HepG2 (cell line): ENCODE results near the gene NAB1. TPM values are rescaled to one million over a fixed set of nuclear protein-coding genes. Genes with fewer than 3 reads are reported as not detected.

Source experiments
- BRCA1 ChIP-seq: sonication (generic); formaldehyde crosslinking; IDR thresholded peaks from 2 replicates; pipeline ENCODE4 v1.4.0; 2020; ENCODE audit warnings: missing genetic modification reagents
- KMT2B ChIP-seq: IDR thresholded peaks from 2 replicates; pipeline ENCODE4 v1.6.1; 2016; ENCODE audit warnings: missing genetic modification reagents, missing compliant biosample characterization
- MAFK ChIP-seq, 2 experiments: IDR thresholded peaks in 1 of 2; conservative IDR thresholded peaks in 1 of 2; 2 replicates each; pipeline ENCODE4 v1.6.1; 2011; ENCODE audit warnings: improper control_type of control experiment in 2 of 2, low read length in 2 of 2
- NFE2L1 ChIP-seq: sonication (generic); formaldehyde crosslinking; IDR thresholded peaks from 2 replicates; pipeline ENCODE4 v1.4.0; 2020; ENCODE audit warnings: missing genetic modification reagents, mild to moderate bottlenecking, borderline replicate concordance
- PCBP2 ChIP-seq: fragments of 200-400 bp; formaldehyde crosslinking; optimal IDR thresholded peaks from 2 replicates; pipeline ENCODE3; 2018; ENCODE audit warnings: low read length, low read depth; ENCODE audit not compliant: poor library complexity, severe bottlenecking
- WIZ ChIP-seq: sonication (generic); formaldehyde crosslinking; IDR thresholded peaks from 2 replicates; pipeline ENCODE4 v1.5.1; 2020; ENCODE audit warnings: mild to moderate bottlenecking, missing genetic modification reagents
- ZNF121 ChIP-seq: sonication (generic); formaldehyde crosslinking; IDR thresholded peaks from 2 replicates; pipeline ENCODE4 v1.5.0; 2020; ENCODE audit warnings: mild to moderate bottlenecking, missing genetic modification reagents
- ZNF264 ChIP-seq: sonication (generic); formaldehyde crosslinking; IDR thresholded peaks from 2 replicates; pipeline ENCODE4 v1.4.0; 2020; ENCODE audit warnings: missing genetic modification reagents
- ZNF354B ChIP-seq: sonication (generic); formaldehyde crosslinking; IDR thresholded peaks from 2 replicates; pipeline ENCODE4 v1.8.0; 2022; ENCODE audit warnings: mild to moderate bottlenecking, missing genetic modification reagents
- ZNF501 ChIP-seq: sonication (generic); formaldehyde crosslinking; IDR thresholded peaks from 2 replicates; pipeline ENCODE4 v1.5.1; 2020; ENCODE audit warnings: mild to moderate bottlenecking, moderate library complexity, missing genetic modification reagents
- ZNF562 ChIP-seq: sonication (generic); formaldehyde crosslinking; IDR thresholded peaks from 2 replicates; pipeline ENCODE4 v1.8.0; 2022; ENCODE audit warnings: missing genetic modification reagents, borderline replicate concordance
- ZNF713 ChIP-seq: sonication (generic); formaldehyde crosslinking; IDR thresholded peaks from 2 replicates; pipeline ENCODE4 v1.4.0; 2020; ENCODE audit warnings: mild to moderate bottlenecking, missing genetic modification reagents
- ZNF720 ChIP-seq: sonication (generic); formaldehyde crosslinking; IDR thresholded peaks from 2 replicates; pipeline ENCODE4 v1.4.0; 2020; ENCODE audit warnings: missing genetic modification reagents
- polyA plus RNA-seq, 8 experiments: library from polyadenylated mRNA; depleted of rRNA in 3 of 8; stranded (reverse) in 7 of 8; unstranded in 1 of 8; fragments of >200 nt; fragmentation: Illumina TruSeq in 4 of 8; extraction: Trizol in 4 of 8; gene quantifications; 2 replicates each; pipeline versions ENCODE4 v1.2.1 to v1.2.3, GENCODE V29; 2011 to 2016; ENCODE audit warnings: low read depth in 4 of 8, missing spikeins in 1 of 8, mixed read lengths in 1 of 8; ENCODE audit not compliant: insufficient read depth in 1 of 8
- total RNA-seq, 5 experiments: library from RNA; depleted of rRNA; stranded (reverse); fragments of >200 nt; fragmentation: Illumina TruSeq; extraction: Trizol; gene quantifications; 2 replicates each; pipeline ENCODE4 v1.2.3, GENCODE V29; 2016; ENCODE audit warnings: low read depth in 1 of 5
- TF ChIP-seq, protein P1 (sequence below): sonication (generic); formaldehyde crosslinking; IDR thresholded peaks from 2 replicates; pipeline ENCODE4 v1.5.1; 2020; ENCODE audit warnings: mild to moderate bottlenecking, missing genetic modification reagents
- TF ChIP-seq, protein P2 (sequence below): sonication (generic); formaldehyde crosslinking; IDR thresholded peaks from 2 replicates; pipeline ENCODE4 v1.5.1; 2020; ENCODE audit warnings: mild to moderate bottlenecking, missing genetic modification reagents, moderate library complexity
- TF ChIP-seq, protein P3 (sequence below): sonication (generic); formaldehyde crosslinking; IDR thresholded peaks from 2 replicates; pipeline ENCODE4 v1.8.0; 2022; ENCODE audit warnings: mild to moderate bottlenecking, missing genetic modification reagents, moderate library complexity
- TF ChIP-seq, protein P4 (sequence below): fragments of 450-650 bp; IDR thresholded peaks from 2 replicates; pipeline ENCODE4 v1.6.1; 2017
- TF ChIP-seq, protein P5 (sequence below): sonication (generic); formaldehyde crosslinking; IDR thresholded peaks from 2 replicates; pipeline ENCODE4 v1.4.0; 2020; ENCODE audit warnings: missing genetic modification reagents, mild to moderate bottlenecking, borderline replicate concordance

The NAB1 gene
- total and polyA plus RNA-seq, 2 of the 13 experiments (the other 11 are each of a cell fraction or from before 2014, with no cell fraction given): 24.5 to 46.0 TPM

DNA sequence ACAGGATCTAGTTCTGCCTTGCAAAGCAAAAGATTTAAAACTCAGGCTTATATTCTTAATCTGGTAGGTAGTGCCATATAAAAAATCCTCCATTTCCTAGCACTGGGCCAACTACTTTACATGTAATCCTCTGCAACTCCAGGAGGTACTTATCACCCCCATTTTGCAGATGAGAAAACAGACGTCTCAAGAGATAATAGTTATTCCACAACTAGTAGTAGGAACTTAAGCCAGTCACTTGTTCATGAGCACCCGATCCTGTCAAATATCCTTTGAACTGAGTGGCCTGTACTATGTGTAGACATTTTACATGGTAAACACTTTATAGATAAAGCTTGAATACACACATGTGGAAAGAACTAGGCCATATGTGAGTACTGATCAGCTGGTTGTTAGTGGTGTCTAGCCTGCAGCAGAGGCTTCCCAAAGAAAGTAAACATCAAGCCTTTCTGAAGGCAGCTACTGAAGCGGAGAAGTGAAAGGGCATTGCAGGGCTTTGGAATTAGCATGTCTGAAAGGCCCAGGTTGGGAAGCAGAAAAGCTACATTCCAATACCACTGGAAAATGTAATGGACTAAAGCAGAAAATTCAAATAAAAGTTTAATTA lies 48.0 kb downstream of the NAB1 start (continued):
- TF ChIP-seq, protein P1, sequence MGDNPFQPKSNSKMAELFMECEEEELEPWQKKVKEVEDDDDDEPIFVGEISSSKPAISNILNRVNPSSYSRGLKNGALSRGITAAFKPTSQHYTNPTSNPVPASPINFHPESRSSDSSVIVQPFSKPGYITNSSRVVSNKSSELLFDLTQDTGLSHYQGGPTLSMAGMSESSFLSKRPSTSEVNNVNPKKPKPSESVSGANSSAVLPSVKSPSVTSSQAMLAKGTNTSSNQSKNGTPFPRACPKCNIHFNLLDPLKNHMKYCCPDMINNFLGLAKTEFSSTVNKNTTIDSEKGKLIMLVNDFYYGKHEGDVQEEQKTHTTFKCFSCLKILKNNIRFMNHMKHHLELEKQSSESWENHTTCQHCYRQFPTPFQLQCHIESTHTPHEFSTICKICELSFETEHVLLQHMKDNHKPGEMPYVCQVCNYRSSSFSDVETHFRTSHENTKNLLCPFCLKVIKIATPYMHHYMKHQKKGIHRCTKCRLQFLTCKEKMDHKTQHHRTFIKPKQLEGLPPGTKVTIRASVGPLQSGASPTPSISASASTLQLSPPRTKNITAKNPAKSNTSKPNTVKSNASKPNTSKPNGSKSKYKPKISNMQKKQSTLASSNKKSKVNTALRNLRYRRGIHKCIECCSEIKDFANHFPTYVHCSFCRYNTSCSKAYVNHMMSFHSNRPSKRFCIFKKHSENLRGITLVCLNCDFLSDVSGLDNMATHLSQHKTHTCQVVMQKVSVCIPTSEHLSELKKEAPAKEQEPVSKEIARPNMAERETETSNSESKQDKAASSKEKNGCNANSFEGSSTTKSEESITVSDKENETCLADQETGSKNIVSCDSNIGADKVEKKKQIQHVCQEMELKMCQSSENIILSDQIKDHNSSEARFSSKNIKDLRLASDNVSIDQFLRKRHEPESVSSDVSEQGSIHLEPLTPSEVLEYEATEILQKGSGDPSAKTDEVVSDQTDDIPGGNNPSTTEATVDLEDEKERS (CRISPR knock-in tag): no peak
- TF ChIP-seq KMT2B (no peak), ZNF121 (no peak), WIZ (CRISPR knock-in tag) (no peak), PCBP2 (no peak), BRCA1 (CRISPR knock-in tag) (no peak), ZNF354B (no peak), ZNF713 (CRISPR knock-in tag) (no peak), NFE2L1 (no peak), ZNF264 (no peak), MAFK (conservative IDR thresholded peaks at IDR 0.05 in 1 of 2, IDR thresholded peaks at IDR 0.05 in 1 of 2; ENCODE audit: low read length in 2 of 2) (no peak), ZNF720 (CRISPR knock-in tag) (no peak), ZNF501 (no peak), ZNF562 (CRISPR knock-in tag) (no peak)
- TF ChIP-seq, protein P2, sequence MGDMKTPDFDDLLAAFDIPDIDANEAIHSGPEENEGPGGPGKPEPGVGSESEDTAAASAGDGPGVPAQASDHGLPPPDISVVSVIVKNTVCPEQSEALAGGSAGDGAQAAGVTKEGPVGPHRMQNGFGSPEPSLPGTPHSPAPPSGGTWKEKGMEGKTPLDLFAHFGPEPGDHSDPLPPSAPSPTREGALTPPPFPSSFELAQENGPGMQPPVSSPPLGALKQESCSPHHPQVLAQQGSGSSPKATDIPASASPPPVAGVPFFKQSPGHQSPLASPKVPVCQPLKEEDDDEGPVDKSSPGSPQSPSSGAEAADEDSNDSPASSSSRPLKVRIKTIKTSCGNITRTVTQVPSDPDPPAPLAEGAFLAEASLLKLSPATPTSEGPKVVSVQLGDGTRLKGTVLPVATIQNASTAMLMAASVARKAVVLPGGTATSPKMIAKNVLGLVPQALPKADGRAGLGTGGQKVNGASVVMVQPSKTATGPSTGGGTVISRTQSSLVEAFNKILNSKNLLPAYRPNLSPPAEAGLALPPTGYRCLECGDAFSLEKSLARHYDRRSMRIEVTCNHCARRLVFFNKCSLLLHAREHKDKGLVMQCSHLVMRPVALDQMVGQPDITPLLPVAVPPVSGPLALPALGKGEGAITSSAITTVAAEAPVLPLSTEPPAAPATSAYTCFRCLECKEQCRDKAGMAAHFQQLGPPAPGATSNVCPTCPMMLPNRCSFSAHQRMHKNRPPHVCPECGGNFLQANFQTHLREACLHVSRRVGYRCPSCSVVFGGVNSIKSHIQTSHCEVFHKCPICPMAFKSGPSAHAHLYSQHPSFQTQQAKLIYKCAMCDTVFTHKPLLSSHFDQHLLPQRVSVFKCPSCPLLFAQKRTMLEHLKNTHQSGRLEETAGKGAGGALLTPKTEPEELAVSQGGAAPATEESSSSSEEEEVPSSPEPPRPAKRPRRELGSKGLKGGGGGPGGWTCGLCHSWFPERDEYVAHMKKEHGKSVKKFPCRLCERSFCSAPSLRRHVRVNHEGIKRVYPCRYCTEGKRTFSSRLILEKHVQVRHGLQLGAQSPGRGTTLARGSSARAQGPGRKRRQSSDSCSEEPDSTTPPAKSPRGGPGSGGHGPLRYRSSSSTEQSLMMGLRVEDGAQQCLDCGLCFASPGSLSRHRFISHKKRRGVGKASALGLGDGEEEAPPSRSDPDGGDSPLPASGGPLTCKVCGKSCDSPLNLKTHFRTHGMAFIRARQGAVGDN (CRISPR knock-in tag): no peak
- TF ChIP-seq, protein P3, sequence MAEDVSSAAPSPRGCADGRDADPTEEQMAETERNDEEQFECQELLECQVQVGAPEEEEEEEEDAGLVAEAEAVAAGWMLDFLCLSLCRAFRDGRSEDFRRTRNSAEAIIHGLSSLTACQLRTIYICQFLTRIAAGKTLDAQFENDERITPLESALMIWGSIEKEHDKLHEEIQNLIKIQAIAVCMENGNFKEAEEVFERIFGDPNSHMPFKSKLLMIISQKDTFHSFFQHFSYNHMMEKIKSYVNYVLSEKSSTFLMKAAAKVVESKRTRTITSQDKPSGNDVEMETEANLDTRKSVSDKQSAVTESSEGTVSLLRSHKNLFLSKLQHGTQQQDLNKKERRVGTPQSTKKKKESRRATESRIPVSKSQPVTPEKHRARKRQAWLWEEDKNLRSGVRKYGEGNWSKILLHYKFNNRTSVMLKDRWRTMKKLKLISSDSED (CRISPR knock-in tag): no peak
- TF ChIP-seq, protein P4, sequence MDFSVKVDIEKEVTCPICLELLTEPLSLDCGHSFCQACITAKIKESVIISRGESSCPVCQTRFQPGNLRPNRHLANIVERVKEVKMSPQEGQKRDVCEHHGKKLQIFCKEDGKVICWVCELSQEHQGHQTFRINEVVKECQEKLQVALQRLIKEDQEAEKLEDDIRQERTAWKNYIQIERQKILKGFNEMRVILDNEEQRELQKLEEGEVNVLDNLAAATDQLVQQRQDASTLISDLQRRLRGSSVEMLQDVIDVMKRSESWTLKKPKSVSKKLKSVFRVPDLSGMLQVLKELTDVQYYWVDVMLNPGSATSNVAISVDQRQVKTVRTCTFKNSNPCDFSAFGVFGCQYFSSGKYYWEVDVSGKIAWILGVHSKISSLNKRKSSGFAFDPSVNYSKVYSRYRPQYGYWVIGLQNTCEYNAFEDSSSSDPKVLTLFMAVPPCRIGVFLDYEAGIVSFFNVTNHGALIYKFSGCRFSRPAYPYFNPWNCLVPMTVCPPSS: no peak
- TF ChIP-seq, protein P5, sequence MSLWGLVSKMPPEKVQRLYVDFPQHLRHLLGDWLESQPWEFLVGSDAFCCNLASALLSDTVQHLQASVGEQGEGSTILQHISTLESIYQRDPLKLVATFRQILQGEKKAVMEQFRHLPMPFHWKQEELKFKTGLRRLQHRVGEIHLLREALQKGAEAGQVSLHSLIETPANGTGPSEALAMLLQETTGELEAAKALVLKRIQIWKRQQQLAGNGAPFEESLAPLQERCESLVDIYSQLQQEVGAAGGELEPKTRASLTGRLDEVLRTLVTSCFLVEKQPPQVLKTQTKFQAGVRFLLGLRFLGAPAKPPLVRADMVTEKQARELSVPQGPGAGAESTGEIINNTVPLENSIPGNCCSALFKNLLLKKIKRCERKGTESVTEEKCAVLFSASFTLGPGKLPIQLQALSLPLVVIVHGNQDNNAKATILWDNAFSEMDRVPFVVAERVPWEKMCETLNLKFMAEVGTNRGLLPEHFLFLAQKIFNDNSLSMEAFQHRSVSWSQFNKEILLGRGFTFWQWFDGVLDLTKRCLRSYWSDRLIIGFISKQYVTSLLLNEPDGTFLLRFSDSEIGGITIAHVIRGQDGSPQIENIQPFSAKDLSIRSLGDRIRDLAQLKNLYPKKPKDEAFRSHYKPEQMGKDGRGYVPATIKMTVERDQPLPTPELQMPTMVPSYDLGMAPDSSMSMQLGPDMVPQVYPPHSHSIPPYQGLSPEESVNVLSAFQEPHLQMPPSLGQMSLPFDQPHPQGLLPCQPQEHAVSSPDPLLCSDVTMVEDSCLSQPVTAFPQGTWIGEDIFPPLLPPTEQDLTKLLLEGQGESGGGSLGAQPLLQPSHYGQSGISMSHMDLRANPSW (CRISPR knock-in tag): no peak
